Type B pancreatic cell (in vitro differentiated cells): Measurements from ENCODE around the gene SLAIN2. TPM values are rescaled to one million over a fixed set of nuclear protein-coding genes. Genes with fewer than 3 reads are reported as not detected.

Experiments
- DNase-seq: peaks from one replicate; pipeline ENCODE4 v3.0.0; 2021; ENCODE audit warnings: mixed read lengths; ENCODE audit not compliant: unreplicated experiment; ENCODE audit errors: extremely low spot score
- H3K27ac Mint-ChIP-seq: 2 replicates; pipeline ENCODE4 v1.8.0; 2021; ENCODE audit warnings: mild to moderate bottlenecking, mixed read lengths
- H3K27me3 Mint-ChIP-seq: 2 replicates; pipeline ENCODE4 v1.8.0; 2021; ENCODE audit warnings: mixed read lengths
- H3K36me3 Mint-ChIP-seq: 2 replicates; pipeline ENCODE4 v1.8.0; 2021; ENCODE audit warnings: mixed read lengths
- H3K4me1 Mint-ChIP-seq: one replicate; pipeline ENCODE4 v1.8.0; 2021; ENCODE audit warnings: mixed read lengths; ENCODE audit not compliant: unreplicated experiment
- H3K4me3 Mint-ChIP-seq: 2 replicates; pipeline ENCODE4 v1.8.0; 2021; ENCODE audit warnings: mild to moderate bottlenecking, mixed read lengths
- H3K9me3 Mint-ChIP-seq: 2 replicates; pipeline ENCODE4 v1.8.0; 2021; ENCODE audit warnings: mixed read lengths
- total RNA-seq: library from RNA; stranded (reverse); gene quantifications from 2 replicates; pipeline ENCODE4 v1.2.1, GENCODE V29; 2021; ENCODE audit warnings: low replicate concordance
- TF ChIP-seq, protein P1 (sequence below): fragments of 200-600 bp; sonication (generic); conservative IDR thresholded peaks from 2 replicates; pipeline ENCODE4 v1.5.0; 2021; ENCODE audit warnings: antibody characterized with exemption, mild to moderate bottlenecking

SLAIN2 gene
- total RNA-seq, 1 donor from 2014 or later = 55.8 TPM

DNA sequence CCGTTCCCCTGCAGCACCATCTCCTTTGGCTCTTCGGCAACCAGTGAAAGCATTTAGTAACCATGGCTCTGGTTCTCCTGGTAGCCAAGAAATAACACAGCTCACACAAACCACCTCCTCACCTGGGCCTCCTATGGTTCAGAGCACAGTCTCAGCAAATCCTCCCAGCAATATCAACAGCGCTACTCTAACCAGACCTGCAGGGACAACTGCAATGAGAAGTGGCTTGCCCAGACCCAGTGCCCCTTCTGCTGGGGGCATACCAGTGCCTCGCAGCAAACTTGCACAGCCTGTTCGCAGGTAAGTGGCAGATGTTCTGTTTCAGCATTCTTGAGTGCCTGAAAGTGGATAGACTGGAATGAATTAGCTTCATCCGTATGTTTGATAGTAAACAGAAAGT lies 78.8 kb downstream of the SLAIN2 start:
- Mint-ChIP-seq H3K36me3 (peaks cover 35% of the 10 kb centered on the region), H3K9me3 (peaks cover 5% of the 10 kb centered on the region), H3K27me3 (no peaks in the 10 kb centered on the region), H3K4me3 (no peak overlapping the region), H3K27ac (peak overlapping the region; percentile 72), H3K4me1 (no peaks in the 10 kb centered on the region)
- TF ChIP-seq, protein P1, sequence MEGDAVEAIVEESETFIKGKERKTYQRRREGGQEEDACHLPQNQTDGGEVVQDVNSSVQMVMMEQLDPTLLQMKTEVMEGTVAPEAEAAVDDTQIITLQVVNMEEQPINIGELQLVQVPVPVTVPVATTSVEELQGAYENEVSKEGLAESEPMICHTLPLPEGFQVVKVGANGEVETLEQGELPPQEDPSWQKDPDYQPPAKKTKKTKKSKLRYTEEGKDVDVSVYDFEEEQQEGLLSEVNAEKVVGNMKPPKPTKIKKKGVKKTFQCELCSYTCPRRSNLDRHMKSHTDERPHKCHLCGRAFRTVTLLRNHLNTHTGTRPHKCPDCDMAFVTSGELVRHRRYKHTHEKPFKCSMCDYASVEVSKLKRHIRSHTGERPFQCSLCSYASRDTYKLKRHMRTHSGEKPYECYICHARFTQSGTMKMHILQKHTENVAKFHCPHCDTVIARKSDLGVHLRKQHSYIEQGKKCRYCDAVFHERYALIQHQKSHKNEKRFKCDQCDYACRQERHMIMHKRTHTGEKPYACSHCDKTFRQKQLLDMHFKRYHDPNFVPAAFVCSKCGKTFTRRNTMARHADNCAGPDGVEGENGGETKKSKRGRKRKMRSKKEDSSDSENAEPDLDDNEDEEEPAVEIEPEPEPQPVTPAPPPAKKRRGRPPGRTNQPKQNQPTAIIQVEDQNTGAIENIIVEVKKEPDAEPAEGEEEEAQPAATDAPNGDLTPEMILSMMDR = no peak
- no peak for DNase-seq

DNA sequence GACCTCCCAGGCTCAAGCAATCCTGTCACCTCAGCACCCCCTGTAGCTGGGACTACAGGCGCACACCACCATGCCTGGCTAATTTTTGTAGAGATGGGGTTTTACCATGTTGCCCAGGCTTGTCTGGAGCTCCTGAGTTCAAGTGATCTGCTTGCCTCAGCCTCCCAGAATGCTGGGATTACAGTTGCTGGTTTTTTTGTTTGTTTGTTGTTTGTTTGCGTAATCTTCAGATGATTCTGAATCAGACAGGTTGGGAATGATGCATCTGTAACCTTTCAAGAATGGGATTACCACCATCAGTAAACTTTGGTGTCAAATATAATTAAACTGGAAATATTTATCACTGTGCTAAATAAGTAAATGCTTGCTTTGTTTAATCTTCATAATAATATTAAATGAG lies 79.8 kb downstream of the SLAIN2 start:
- Mint-ChIP-seq H3K4me3 (no peak overlapping the region), H3K36me3 (peaks cover 35% of the 10 kb centered on the region), H3K9me3 (peaks cover 5% of the 10 kb centered on the region), H3K27ac (no peak overlapping the region), H3K4me1 (no peaks in the 10 kb centered on the region), H3K27me3 (no peaks in the 10 kb centered on the region)
- no peak for DNase-seq
- TF ChIP-seq, protein P1 = no peak

DNA sequence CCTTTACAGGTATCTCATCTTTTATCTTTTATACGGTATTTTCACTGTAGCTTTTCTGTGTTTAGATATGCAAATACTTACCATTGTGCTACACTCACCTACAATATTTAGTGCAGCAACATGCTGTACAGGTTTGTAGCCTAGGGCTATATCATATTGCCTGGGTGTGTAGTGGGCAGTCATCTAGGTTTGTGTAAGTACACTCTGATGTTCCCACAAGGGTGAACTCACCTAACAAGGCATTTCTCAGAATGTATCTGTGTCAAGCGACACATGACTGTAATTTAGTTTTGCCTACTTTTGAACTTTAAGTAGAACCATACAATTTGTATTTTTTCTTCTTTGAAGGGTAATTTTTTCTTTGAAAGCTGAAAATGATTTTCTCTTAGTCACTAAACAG lies 87.6 kb downstream of the SLAIN2 start:
- no peaks in the 10 kb centered on the region for H3K4me1 Mint-ChIP-seq
- no peaks in the 10 kb centered on the region for H3K27me3 Mint-ChIP-seq
- DNase-seq = no peak
- no peaks in the 10 kb centered on the region for H3K9me3 Mint-ChIP-seq
- H3K36me3 Mint-ChIP-seq = peaks cover 3% of the 10 kb centered on the region
- H3K4me3 Mint-ChIP-seq = no peak overlapping the region
- TF ChIP-seq, protein P1 = no peak
- no peak overlapping the region for H3K27ac Mint-ChIP-seq

DNA sequence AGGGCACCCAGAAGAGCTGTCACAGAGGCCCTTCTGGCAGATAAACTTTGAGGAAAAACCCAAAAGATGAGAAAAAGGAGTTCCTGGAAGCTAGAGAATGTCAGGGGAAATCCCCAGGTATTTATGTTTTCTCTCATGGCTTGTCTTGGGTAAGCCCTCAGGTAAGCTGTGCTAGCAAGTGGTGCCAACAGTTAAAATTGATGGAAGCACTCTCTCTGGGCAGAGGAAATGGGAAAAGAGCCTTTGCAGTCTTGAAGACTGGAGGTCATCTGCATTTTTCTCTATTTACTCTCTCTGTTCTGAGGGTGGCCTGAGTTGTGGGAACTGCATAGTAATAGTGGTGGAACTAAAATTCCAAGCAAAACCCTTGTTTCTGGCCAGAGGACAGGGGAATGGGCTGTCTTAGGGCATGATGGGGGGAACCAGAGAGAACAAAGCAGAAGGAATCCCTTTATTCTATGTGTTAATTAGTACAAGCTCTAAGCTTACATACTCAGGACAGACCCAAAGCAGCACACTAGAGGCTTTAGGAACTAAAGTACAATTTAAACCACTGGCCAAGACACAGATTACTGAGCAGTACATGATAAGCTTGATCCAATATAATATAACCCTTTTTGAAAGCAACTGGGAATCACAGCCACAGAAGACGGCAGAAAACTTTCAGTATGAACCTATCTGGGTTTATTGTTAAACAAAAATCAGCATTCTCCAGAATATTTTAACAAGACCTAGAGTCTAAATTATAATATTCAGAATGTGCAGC lies 88.6 kb downstream of the SLAIN2 start:
- Mint-ChIP-seq H3K27ac (no peak overlapping the region), H3K36me3 (peaks cover 3% of the 10 kb centered on the region), H3K4me3 (no peak overlapping the region), H3K27me3 (no peaks in the 10 kb centered on the region), H3K4me1 (no peaks in the 10 kb centered on the region), H3K9me3 (no peaks in the 10 kb centered on the region)
- DNase-seq = no peak
- TF ChIP-seq, protein P1 = no peak

DNA sequence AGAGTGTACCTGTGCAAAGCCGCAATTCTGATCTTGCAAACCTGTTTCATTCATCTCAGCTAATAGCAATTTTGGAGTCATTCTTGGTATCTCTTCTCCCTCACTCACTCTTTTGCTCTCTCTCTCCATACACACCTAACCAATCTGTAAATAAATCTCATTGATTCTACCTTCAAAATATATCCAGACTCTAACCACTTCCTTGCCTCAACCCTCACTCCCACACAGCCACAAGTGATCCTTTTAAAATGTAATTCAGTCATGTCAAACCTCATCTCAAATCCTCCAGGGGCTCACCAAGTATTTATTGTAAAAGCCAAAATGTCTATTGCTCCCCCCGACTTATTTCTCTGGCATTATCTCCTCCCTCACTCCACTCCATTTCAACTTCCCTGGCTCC lies 90.1 kb downstream of the SLAIN2 start:
- Mint-ChIP-seq H3K9me3 (no peaks in the 10 kb centered on the region), H3K36me3 (peaks cover 3% of the 10 kb centered on the region), H3K4me1 (no peaks in the 10 kb centered on the region), H3K27ac (no peak overlapping the region), H3K27me3 (no peaks in the 10 kb centered on the region), H3K4me3 (no peak overlapping the region)
- TF ChIP-seq, protein P1 = no peak
- no peak for DNase-seq

DNA sequence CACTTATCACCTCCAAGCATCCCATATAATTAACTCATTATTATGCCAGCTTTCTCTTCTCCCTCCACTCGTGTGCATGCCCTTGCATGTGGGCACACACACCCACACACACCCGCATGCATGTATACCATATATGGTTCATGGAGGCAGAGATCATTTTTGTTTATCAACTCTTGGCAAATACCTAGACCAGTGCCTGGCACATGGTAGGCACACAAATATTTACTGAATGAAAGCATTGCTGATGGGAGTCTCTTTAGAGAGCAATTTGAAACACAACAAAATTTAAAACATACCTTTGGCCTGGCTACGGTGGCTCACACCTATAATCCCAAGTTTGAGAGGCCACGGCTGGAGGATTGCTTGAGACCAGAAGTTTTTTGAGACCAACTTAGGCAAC lies 90.7 kb downstream of the SLAIN2 start:
- no peaks in the 10 kb centered on the region for H3K4me1 Mint-ChIP-seq
- no peaks in the 10 kb centered on the region for H3K27me3 Mint-ChIP-seq
- DNase-seq = no peak
- H3K4me3 Mint-ChIP-seq = no peak overlapping the region
- TF ChIP-seq, protein P1 = no peak
- no peaks in the 10 kb centered on the region for H3K9me3 Mint-ChIP-seq
- no peak overlapping the region for H3K27ac Mint-ChIP-seq
- peaks cover 3% of the 10 kb centered on the region for H3K36me3 Mint-ChIP-seq
